GM19238 (cell line): ENCODE results near the gene P2RY8.
A peak's percentile ranks its signal among the peaks of the same experiment; 100 is the strongest.
"Not testable (repeated sequence)": the region's sequence is repeated elsewhere in the genome, so short reads cannot be mapped to it uniquely, and the experiment has no call there.

ENCODE experiments used
- DNase-seq: peaks from one replicate; pipeline ENCODE4 v3.0.0; 2011; ENCODE audit warnings: low spot score; ENCODE audit not compliant: insufficient read length

The P2RY8 gene

DNA sequence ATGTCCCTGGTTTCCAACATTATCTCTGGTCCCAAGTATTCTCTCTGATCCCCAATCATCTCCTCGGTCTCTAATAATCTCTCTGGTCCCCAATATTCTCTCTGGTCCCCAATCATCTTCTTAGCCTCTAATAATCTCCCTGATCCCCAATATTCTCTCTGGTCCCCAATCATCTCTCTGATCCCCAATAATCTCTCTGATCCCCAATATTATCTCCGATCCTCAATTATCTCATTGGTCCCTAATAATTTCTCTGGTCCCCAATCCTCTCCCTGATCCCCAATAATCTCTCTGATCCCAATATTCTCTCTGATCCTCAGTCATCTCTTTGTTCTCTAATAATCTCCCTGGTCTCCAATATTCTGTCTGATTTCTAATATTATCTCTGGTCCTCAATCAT is 16.6 kb downstream of the P2RY8 start:
- DNase-seq = no peak

DNA sequence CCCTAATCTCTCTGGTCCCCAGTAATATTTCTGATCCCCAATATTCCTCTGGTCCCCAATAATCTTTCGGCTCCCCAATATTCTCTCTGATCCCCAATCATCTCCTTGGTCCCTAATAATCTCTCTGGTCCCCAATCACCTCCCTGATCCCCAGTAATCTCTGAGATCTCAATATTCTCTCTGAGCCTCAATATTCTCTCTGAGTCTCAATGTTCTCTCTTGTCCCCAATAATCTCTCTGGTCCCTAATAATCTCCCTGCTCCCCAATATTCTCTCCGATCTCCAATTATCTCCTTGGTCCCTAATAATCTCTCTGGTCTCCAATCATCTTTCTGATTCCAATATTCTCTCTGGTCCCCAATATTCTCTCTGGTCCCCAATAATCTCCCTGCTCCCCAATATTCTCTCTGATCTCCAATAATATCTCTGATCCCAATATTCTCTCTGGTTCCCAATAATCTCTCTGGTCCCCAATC is 17.9 kb downstream of the P2RY8 start:
- DNase-seq = no peak

DNA sequence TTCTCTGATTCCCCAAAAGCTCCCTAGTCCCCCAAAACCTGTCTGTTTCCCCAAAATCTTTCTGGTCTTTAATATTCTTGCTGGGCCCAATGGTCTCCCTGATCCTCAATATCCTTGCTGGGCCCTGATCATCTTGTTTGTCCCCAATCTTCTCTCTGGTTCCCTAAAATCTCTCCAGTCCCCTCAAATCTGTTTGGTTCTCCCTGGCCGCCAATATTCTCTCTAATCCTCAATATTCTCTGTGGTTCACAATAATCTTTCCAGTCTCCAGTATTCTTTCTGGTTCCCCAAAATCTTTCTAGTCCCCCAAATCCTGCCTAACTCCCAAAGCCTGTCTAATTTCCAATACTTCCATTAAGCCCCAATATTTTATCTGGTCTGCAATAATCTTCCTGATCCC is 18.5 kb downstream of the P2RY8 start:
- DNase-seq = no peak

DNA sequence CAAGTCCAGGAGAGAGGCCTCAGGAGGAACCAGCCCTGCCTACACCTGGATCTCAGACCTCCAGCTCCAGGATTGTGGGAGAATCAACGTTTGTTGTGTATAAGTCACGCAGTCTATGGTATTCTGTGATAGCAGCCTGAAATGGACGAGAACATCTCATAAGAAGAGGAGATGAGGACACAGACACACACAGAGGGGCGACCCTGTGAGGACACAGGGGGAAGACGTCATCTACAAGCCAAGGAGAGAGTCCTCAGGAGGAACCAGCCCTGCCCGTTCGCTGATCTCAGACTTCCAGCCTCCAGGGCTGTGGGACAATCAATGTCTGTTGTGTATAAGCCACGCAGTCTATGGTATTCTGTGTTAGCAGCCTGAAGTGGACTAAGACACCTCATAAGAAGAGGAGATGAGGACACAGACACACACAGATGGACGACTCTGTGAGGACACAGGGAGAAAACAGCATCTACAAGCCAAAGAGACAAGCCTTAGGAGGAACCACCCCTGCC is 20.3 kb downstream of the P2RY8 start:
- no peak for DNase-seq

DNA sequence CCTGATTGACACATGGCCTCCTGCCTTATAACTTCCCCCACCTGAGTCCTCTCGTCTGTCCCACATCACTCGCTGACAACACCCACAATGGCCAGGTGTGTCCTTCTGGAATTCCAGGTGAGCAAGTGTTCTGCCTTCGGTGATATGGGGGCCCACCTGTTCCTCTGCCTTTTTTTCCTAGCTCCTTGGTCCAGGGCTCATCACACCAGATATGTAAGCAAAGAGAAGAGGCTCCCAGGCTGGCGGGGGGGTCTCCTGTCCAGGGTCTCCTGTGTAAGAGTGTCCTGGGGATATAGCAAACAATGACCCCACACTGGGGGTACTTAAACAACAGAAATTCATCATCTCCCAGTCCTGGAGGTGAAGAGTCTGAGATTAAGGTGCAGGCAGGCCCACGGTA is 25.2 kb downstream of the P2RY8 start:
- DNase-seq = no peak

DNA sequence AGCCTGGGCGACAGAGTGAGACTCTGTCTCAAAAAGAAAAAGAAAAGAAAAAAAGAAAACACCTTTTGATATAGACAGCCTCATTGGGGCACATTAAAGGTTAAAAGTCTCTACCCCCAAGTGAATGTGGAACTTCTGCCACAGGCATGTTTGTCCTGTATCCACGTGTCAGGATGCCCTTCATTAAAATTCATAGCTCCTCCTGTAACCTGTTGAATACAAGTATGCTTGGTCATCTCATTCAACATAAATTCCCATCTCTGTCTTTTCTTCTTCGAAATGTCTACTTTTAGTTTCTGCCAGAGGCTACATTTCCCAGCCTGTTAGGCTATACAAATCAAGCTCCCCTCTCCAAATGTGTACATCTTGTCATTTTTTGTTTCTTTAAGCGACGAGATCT is 25.8 kb downstream of the P2RY8 start:
- no peak for DNase-seq

DNA sequence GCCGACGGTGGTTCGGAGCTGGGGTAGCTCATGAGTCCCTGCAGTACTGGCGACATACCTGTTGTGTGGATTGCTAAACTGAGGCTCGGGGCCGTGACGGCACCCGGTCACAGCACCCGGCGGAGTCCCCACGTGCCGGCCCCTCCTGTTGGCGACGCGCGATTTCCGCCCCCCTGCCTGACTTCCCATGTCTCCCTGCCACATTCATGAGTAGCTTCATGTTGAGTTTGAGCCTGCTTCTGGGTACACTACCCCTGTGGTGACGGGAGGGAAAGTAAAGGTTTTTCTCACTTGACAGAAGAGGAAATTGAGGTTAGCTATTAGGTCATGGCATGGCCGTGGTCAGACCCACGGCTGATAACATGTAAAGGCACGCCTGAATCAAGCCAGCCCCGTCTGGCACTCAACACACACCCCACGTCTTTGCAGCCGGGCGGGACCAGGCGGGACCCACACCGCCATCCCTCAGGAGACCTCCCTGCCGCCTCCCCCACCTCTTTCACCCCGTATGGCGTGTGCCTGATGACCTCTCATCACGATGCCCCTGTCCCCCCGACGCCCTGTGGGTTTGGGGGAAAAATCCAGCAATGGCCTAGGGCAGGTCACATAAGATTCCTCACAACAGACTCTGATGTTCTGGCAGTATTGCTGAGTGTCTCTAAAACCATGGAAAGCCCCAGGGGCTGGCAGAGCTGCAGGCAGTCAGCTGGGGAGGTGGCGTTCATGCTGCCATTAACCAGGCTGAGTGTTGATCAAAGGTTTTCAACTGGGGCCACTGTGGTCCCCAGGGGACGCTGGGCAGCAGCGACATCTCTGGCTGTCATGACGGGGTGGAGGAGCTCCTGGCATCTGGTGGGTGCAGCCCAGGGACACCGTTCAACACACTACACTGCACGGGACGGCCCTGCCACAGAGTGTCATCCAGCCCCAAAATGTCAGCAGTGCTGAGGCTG is 29.2 kb downstream of the P2RY8 start:
- peak; percentile 33 for DNase-seq

DNA sequence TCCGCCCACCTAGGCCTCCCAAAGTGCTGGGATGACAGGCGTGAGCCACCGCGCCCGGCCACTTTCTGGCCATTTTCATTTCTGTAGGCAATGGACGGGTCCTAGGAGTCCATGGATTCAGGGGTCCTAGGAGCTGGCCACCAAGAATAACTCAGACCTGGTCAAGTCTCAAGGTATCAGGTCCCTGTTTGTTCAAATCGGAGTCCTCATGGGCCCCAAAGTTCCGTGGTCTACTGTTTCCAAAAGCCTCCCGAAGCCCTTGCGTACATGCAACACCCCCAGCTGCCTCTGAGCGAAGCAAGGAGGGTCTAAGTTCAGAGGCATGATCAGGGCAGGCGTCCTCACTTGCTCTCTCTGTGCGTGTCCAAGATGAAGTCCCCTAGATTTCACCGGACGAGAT is 30.1 kb downstream of the P2RY8 start:
- DNase-seq = no peak

DNA sequence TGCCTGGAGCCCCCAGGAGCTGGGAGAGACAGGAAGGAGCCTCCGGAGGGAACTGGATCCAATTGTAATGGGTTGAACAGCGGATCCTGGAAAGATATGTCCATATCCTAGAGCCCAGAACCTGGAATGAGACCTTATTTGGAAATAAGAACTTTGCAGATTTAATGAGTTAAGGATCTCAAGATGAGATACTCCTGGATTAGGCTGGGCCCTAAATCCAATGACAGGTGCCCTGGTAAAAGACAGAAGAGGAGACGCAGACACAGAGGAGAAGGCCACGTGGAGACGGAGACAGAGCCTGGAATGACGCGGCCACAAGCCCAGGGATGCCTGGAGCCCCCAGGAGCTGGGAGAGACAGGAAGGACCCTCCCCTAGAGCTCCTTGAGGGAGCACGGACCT is 34.1 kb downstream of the P2RY8 start:
- no peak for DNase-seq

DNA sequence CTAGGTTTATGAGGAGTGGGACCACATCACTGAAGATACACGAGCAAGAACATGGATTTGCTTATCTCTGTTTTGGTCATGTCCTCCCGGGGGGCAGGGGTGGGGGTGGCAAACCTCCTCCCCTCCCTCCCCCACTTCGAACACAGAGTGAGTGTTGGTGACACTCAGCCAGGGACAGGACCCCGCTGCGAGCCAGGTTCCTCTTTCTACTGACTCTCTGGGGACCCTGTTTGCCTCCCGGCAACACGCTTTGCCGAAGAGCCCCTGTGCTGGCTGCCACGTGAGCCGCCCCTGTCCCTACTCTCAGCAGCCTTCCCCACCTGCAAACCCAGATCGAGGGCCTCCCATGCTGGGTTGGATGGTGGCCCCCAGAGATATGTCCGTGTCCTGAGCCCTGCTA is 34.7 kb downstream of the P2RY8 start:
- peak; percentile 58 for DNase-seq

DNA sequence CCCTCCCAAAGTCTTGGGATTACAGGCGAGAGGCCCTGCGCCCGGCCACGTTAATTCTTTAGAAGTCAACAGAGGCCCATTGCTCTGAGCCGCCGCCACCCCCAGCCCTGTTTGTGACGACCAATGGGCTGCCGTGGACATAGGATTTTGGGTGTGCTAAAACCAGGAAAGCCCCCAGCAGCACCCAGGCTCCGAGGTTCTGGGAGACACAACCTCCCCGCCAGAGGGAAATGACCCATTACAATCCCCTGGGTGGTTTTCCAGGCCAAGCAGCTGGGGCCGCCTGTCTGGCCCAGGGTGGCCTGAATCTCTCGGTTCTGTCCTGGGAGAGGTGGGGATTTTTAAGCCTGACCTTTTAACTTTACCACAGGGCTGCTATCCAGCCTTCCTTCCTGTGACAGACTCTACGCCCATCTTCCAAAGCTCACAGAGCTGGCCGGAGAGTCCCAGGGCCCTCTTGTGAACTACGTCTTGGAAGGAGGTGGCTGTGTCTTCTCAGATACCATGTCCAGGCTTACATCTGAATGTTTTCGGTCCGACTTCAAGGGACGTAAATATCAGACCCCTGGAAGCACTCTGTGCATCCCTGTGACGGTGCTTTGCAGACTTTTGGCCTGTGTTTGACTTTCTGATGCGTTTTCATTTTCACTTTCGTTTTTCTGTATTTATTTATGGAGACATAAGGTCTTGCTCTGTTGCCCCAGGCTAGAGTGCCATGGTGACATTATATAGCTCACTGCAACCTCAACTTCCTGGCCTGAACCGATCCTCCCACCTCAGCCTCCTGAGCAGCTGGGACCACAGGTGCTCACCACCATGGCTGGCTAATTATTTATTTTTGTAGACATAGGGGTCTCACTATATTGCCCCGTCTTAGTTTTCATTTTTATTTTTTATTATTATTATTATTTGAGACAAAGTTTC is 36.0 kb downstream of the P2RY8 start:
- DNase-seq = peak; percentile 41

DNA sequence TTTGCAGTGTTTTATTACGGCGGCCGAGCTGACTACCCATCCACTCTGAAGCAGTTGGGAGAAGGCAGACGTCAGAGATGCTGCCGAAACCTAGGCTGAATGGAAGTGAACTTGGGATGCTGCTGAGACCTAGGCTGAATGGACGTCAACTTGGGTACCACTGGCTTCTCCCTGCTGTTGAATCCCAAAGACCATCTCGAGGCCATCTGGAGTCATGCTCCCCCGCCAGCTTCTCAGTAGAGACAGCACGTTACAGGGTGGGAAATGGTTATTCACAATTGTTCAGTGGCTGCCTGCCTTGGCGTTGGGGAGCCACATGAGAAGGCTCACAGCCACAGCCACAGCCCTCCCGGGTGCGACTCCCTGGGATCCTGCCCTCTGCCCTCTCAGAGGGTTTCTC is 40.9 kb downstream of the P2RY8 start:
- DNase-seq = no peak

DNA sequence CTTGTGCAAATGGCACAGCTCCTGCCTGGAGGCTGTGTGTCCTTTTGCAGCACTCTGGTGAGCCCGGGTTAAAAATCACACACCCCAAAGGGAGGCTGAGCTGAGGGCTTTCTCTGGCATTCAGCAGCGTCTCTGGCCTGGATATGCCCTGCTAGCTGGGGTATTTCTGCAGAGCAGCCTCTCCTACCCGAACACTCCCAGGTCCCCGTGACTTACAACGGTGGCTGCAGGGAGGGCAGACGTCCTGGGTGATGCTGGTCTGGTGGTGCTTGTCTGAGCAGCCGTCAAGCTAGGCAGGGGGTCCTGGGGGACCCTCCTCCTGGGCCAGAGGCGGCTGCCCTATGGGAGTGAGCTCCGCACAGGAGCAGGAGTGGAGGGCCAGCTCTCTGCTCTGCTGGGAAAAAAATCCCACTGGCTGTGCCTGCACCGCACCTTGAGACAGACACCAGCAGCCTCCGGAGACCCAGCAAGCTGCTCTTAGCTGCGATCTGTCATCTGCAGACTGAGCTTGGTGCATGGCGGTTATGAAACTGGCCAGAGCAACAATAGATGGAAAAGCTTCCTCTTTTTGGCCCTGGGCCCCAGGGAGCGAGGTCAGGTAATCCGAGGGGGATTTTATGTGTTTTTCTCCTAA is 43.0 kb downstream of the P2RY8 start:
- DNase-seq = peak; percentile 41

DNA sequence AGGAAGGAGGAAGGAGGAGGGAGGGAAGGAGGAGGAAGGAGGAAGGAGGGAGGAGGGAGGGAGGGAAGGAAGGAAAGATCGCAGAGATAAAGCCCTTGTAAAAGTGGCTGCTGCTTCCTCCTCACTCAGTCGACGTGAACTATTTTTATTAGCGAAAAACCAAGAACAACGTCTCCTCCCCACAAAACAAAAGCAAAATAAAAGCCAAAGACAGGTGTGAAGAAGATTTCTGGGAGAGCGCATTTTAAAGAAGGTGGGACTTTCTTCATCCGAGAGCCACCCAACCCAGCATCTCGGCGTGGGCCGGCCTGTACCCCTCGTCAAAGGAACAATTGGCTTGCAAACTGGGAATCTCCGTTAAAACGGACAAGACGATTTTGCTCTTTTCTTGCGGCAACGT is 43.6 kb downstream of the P2RY8 start:
- DNase-seq = no peak

DNA sequence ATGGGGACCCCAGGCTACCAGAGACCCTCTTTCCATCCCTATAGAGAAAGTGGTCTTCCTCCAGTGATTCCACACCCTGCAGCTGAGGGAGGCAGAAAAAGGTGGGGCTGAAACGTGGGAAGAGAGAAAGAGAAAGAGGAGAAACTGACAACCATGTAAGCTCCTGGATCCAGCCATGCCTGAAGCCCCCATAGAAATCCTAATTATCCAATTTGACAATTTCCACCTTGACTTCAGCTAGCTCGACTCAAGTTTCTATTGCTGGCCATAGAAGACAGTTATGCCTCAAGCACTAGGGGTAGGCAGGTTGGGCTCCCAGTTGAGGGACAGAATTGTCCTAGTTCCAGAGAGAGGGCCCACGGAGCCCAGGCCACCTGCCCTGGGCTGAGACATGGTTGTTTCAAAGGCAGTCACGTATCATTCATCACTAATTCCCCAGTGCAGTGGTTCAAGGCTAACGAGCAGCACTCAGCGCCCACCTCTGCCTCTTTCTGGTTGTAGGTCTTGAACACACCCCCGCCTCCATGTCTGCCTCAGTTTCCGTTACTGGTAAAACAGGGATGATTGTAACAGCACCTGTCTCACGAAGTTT is 44.5 kb downstream of the P2RY8 start:
- no peak for DNase-seq

DNA sequence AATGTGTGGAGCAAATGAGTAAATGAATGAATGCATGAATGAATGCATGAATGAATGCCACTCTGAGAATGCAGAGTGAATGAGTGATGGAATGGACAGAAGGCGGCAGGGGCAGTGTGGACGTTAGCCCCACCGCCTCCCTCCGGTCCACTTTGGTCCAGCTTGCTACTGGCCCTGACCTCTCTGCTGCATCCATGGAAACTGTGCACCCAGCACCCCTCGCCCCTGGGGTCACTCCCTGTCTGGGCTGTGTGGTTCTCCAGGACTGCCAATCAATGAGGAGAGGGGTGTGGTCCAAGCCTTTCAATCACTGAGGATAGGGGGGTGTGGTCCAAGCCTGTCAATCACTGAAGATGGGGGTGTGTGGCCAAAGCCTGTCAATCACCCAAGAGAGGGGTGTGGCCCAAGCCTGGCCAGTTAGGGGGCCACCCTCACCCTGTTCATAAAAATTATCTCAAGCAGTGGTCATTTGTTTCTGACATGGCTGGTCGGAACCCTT is 45.1 kb downstream of the P2RY8 start:
- peak; percentile 67 for DNase-seq

DNA sequence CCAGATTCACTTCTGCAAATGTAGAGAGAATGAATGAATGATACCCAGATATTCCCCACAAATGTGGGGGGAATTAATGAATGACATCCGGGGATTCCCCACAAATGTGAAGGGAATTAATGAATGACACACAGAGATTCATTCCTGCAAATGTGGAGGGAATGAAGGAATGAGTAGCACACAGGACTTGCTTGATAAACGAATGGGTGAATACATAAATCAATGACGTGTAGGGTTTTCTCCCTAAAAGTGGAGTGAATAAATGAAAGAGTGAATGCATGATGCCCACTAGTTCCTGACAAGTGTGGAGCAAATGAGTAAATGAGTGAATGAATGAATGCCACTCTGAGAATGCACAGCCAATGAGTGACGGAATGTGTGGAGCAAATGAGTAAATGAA is 45.7 kb downstream of the P2RY8 start:
- DNase-seq = not testable (repeated sequence)

DNA sequence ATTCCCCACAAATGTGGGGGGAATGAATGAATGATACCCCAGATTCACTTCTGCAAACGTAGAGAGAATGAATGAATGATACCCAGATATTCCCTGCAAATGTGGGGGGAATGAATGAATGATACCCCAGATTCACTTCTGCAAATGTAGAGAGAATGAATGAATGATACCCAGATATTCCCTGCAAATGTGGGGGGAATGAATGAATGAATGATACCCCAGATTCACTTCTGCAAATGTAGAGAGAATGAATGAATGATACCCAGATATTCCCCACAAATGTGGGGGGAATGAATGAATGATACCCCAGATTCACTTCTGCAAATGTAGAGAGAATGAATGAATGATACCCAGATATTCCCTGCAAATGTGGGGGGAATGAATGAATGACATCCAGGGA is 46.3 kb downstream of the P2RY8 start:
- not testable (repeated sequence) for DNase-seq

DNA sequence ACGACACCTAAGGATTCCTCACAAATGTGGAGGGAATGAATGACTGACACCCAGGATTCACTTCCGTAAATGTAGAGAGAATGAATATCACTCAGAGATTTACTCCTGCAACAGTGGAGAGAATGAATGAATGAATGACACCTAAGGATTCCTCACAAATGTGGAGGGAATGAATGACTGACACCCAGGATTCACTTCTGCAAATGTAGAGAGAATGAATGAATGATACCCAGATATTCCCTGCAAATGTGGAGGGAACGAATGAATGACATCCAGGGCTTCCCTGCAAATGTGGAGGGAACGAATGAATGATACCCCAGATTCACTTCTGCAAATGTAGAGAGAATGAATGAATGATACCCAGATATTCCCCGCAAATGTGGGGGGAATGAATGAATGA is 47.6 kb downstream of the P2RY8 start:
- not testable (repeated sequence) for DNase-seq

DNA sequence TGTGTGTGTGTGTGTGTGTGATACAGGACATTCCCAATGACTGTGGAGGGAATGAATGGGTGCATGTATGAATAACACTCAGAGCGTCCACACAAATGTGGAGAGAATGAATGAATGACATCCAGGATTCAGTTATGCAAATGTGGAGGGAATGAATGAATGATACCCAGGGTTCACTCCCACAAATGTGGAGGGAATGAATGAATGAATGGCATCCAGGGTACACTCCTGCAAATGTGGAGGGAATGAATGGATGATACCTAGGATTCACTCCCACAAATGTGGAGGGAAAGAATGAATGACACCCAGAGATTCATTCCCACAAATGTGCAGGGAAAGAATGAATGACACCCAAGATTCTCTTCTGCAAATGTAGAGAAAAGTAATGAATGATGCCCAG is 48.2 kb downstream of the P2RY8 start:
- DNase-seq = no peak

DNA sequence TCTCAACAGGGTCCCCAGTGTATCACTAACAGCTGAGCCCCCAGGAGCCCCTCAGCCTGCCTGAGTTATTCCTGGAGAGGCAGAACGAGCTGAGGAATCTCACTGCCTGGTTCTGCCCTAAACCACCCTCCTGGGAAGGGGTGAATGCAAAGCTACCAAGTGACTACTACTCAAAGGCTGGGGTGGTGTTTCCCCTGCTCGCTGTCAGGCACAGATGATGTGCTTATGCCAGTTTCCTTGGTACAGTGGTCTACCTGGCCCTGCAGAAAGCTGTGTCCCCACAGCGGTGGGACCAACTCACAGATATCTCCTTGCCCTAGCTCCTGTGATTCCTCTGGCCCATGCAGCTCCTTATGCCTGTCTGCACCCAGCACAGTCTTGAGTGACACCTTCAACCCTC is 48.8 kb downstream of the P2RY8 start:
- DNase-seq = no peak
